ENCODE data around the gene BCKDHB. TPM values are rescaled to one million over a fixed set of nuclear protein-coding genes. Genes with fewer than 3 reads are reported as not detected.

BCKDHB gene
- total RNA-seq, 1 donor from 2014 or later: 21.5 TPM

- Histone ChIP-seq H3K27me3 (ENCODE audit: control insufficient read depth, insufficient read depth, low read length) (no peaks in the 10 kb centered on the region), H3K4me3 (ENCODE audit: low read depth, low read length) (no peak overlapping the region), H3K36me3 (ENCODE audit: control insufficient read depth, insufficient read depth, low read length) (no peaks in the 10 kb centered on the region)
- TF ChIP-seq, protein P1, sequence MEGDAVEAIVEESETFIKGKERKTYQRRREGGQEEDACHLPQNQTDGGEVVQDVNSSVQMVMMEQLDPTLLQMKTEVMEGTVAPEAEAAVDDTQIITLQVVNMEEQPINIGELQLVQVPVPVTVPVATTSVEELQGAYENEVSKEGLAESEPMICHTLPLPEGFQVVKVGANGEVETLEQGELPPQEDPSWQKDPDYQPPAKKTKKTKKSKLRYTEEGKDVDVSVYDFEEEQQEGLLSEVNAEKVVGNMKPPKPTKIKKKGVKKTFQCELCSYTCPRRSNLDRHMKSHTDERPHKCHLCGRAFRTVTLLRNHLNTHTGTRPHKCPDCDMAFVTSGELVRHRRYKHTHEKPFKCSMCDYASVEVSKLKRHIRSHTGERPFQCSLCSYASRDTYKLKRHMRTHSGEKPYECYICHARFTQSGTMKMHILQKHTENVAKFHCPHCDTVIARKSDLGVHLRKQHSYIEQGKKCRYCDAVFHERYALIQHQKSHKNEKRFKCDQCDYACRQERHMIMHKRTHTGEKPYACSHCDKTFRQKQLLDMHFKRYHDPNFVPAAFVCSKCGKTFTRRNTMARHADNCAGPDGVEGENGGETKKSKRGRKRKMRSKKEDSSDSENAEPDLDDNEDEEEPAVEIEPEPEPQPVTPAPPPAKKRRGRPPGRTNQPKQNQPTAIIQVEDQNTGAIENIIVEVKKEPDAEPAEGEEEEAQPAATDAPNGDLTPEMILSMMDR (IDR thresholded peaks at IDR 0.05; ENCODE audit: insufficient read depth, low read length, poor library complexity, severe bottlenecking): no peak
- no peak for DNase-seq (ENCODE audit: low read depth)
Observed at GRCh38 chr6:80249897-80250296, 143.4 kb downstream of the BCKDHB start.

DNA sequence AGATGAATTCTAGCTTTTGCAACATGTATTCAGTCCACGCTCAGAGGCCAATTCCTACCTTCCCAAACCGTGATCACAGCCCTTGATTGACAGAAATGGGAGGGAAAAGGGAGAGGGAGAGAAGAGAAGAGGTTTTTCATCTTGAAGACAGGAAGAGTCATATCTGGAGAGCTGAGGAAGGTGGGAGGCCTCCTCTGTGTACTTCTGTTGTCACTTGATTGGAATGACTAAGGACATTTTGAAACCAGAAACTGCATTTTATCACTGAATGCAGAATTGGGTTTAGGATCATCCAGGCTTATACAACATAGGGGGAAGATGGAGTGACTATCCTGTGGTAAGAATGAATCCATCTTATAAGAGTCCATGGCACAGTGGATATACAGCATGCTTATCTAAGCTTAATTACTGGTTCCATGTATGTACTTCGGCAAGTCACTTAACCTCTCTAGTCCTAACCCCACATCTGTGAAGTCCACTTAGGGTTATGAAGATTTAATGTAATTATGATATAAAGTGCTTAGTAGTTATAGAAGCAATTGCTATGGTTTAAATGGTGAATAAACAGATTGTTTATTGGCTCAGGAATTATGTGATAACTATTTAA, 144.0 kb downstream of the BCKDHB start:
- H3K4me3 ChIP-seq (ENCODE audit: low read depth, low read length): no peak overlapping the region
- TF ChIP-seq, protein P1 (IDR thresholded peaks at IDR 0.05; ENCODE audit: insufficient read depth, low read length, poor library complexity, severe bottlenecking): no peak
- H3K27me3 ChIP-seq (ENCODE audit: control insufficient read depth, insufficient read depth, low read length): no peaks in the 10 kb centered on the region
- DNase-seq (ENCODE audit: low read depth): no peak
- H3K36me3 ChIP-seq (ENCODE audit: control insufficient read depth, insufficient read depth, low read length): no peaks in the 10 kb centered on the region

- DNase-seq (ENCODE audit: low read depth): no peak
- no peaks in the 10 kb centered on the region for H3K36me3 ChIP-seq (ENCODE audit: control insufficient read depth, insufficient read depth, low read length)
- H3K4me3 ChIP-seq (ENCODE audit: low read depth, low read length): no peak overlapping the region
- TF ChIP-seq, protein P1 (IDR thresholded peaks at IDR 0.05; ENCODE audit: insufficient read depth, low read length, poor library complexity, severe bottlenecking): no peak
- no peaks in the 10 kb centered on the region for H3K27me3 ChIP-seq (ENCODE audit: control insufficient read depth, insufficient read depth, low read length)
Observed at GRCh38 chr6:80251321-80251720, 144.8 kb downstream of the BCKDHB start.

- DNase-seq (ENCODE audit: low read depth): no peak
- no peaks in the 10 kb centered on the region for H3K36me3 ChIP-seq (ENCODE audit: control insufficient read depth, insufficient read depth, low read length)
- H3K4me3 ChIP-seq (ENCODE audit: low read depth, low read length): no peak overlapping the region
- TF ChIP-seq, protein P1 (IDR thresholded peaks at IDR 0.05; ENCODE audit: insufficient read depth, low read length, poor library complexity, severe bottlenecking): no peak
- no peaks in the 10 kb centered on the region for H3K27me3 ChIP-seq (ENCODE audit: control insufficient read depth, insufficient read depth, low read length)
Observed at GRCh38 chr6:80254716-80255115, 148.2 kb downstream of the BCKDHB start.

GRCh38 chr6:80256691-80257090, 150.2 kb downstream of the BCKDHB start:
- no peaks in the 10 kb centered on the region for H3K36me3 ChIP-seq (ENCODE audit: control insufficient read depth, insufficient read depth, low read length)
- DNase-seq (ENCODE audit: low read depth): no peak
- TF ChIP-seq, protein P1 (IDR thresholded peaks at IDR 0.05; ENCODE audit: insufficient read depth, low read length, poor library complexity, severe bottlenecking): no peak
- no peaks in the 10 kb centered on the region for H3K27me3 ChIP-seq (ENCODE audit: control insufficient read depth, insufficient read depth, low read length)
- no peak overlapping the region for H3K4me3 ChIP-seq (ENCODE audit: low read depth, low read length)

DNA sequence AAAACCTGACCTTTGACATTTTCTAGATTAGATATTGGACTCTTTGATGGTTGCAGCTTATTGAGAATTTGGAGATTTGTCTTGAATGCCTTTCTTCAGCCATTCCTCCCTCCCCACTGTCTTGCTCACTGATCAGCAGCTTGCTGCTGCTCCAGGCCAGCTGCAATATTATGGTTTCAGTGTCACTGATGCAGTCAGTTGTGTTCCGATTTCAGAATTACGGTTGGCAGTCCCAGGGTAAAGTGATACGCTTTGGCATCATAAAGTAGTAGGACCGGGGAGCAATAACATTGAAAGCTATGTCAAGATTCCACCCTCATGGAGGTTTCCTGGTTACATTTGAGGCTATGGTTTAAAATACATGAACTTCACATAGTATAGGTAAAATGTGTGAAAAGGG, 152.6 kb downstream of the BCKDHB start:
- TF ChIP-seq, protein P1 (IDR thresholded peaks at IDR 0.05; ENCODE audit: insufficient read depth, low read length, poor library complexity, severe bottlenecking): no peak
- H3K36me3 ChIP-seq (ENCODE audit: control insufficient read depth, insufficient read depth, low read length): no peaks in the 10 kb centered on the region
- no peaks in the 10 kb centered on the region for H3K27me3 ChIP-seq (ENCODE audit: control insufficient read depth, insufficient read depth, low read length)
- no peak for DNase-seq (ENCODE audit: low read depth)
- no peak overlapping the region for H3K4me3 ChIP-seq (ENCODE audit: low read depth, low read length)

Data from kidney epithelial cell (primary cell).